Measurements from ENCODE around the gene CFAP54.
"Not testable (repeated sequence)": the region's sequence is repeated elsewhere in the genome, so short reads cannot be mapped to it uniquely, and the experiment has no call there.

The CFAP54 gene

DNA sequence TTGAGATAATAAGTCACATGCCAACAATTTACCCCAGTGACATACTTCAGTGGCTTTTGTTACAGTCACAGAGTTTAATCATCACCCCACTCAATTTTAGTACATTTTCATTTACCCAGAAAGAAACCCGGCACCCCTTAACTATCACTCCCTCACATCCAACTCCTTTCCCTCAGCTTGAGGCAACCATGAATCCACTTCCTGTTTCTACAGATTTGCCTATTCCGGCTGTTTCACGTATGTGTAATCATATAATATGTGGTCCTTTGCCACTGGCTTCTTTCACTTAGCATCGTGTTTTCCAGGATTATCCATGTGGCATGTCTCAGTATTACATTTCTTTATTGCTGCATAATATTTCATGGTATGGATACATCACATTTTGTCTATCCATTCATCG is 147.5 kb downstream of the CFAP54 start:
- DNase-seq: no peak

GRCh38 chr12:96648923-96649322 is 159.5 kb downstream of the CFAP54 start:
- DNase-seq: no peak

DNA sequence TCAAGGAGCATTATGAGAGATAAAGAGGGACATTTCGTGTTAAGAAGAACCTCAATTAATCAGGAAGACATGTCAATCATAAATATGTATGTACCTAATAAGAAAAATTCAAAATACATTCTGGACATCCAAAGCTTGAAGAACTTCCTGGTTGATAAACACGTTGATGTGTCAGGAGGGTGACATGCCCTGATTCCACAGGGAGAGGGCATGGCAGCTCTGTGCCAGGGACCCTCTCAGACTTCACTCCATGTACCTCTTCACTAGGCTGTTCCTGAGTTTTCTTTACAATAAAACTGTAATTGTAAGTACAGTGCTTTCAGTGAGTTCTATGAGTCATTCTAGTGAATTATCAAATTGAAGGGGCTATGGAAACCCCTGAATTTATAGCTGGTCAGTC is 163.5 kb downstream of the CFAP54 start:
- DNase-seq: no peak

GRCh38 chr12:96658075-96658474 is 168.7 kb downstream of the CFAP54 start:
- DNase-seq: no peak

DNA sequence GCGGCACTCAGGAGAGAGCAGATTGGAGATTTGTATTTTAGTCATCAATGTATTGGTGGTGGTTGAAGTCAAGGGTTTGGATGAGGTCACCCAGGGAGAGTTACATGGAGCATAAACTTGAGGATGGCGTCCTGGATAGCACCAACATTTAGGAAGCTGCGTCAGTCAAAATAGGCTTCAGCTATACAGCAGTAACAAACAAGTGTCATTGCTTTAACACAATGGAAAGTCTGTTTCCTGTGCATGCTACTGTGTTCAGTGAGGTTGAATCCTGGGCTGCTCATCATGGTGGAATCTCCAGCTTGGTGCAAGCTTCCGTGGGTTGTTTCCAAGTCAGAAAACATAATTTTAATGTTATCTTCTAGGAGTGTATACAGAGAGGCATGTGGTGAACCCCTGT is 180.4 kb downstream of the CFAP54 start:
- DNase-seq: no peak

DNA sequence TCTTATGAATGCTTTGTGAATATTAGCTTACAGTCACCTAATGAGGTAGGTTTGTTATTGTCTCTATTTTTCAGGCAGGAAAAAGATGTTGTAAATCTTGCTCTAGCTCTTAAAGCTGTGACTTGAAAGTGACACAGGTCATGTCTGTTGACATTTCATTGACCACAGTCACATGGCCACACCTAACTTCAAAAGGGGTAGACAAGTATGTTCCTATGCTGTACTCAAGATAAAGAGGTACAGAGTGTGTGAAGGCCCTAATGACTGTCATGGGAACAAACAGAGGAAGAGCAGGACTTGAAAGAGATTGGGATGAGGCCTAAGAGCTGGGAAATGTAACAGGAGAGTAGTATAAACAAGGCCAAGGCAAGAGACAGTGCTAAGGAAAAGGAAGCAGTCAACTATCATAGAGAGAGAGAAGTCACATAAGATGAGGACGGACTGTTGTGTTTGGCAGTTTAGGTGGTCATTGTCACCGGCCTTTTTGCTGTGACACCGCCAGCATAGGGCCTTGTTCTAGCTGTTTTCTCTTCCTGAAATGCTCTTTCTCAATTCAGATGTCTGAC is 181.0 kb downstream of the CFAP54 start:
- peak; percentile 80 for DNase-seq

DNA sequence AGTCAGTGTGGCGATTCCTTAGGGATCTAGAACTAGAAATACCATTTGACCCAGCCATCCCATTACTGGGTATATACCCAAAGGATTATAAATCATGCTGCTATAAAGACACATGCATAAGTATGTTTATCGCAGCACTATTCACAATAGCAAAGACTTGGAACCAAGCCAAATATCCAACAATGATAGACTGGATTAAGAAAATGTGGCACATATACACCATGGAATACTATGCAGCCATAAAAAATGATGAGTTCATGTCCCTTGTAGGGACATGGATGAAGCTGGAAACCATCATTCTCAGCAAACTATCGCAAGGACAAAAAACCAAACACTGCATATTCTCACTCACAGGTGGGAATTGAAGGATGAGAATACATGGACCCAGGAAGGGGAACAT is 186.1 kb downstream of the CFAP54 start:
- DNase-seq: not testable (repeated sequence)

DNA sequence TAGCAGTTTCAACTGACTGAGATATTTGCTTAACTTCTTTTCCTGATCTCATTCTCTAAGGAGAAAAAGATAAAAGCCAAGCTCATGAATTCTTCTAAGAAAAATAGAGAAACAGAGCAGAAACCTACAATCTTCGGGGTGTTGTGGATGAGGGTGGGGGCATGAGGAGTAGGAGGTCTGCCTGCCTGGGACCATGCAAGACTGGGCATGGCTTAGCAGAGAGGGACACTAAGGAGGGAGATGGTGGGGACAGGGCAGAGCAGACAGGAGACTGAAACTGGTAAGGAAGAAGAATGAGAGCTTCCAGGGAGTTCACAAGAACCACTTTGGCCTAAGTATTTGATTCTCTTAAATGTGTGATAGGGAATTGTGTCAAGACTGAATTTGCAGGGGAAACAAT is 188.0 kb downstream of the CFAP54 start:
- no peak for DNase-seq

DNA sequence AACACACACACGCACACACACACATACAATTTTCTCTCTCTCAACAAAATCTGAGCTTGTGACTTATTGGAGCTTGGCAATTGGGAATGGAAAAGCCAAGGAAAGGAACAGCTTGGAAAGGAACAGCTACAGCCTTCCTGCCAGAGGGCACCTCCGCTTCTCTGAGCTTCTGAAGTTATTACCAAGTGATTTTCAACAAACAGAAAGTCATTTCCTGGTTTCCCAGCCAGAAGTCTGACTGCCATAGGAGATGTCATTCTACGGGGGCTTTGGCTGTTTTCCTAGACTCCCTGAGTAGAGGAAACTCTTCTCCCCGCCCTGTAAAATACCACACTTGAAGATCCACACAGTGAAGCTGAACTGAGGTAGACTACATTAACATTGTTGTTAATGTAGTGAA is 198.3 kb downstream of the CFAP54 start:
- DNase-seq: no peak

GRCh38 chr12:96698521-96698920 is 209.1 kb downstream of the CFAP54 start:
- DNase-seq: no peak

- no peak for DNase-seq
These were observed 209.6 kb downstream of the CFAP54 start for GRCh38 chr12:96698965-96699364.

GRCh38 chr12:96701856-96702255 is 212.5 kb downstream of the CFAP54 start:
- no peak for DNase-seq

- DNase-seq: no peak
These were observed 220.9 kb downstream of the CFAP54 start for GRCh38 chr12:96710127-96710745.

DNA sequence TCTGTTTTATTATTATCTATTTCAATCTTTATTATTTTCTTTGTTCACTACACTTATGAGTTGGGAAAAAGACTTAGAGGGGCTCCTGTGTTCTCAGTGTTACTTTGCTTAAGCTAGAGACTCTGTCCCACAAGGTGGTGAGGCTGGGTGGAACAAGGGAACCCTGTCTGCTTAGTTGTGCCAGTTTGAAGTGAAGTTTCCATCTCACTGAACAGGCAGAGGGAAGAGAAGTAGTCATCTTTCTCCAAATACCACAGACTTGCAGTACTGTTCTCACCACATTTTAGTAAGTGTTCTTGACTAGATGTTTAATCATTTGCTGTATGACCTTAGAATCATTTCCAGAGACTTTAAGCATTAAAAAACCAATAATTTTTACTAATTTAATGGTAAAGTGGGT is 222.0 kb downstream of the CFAP54 start:
- no peak for DNase-seq

GRCh38 chr12:96714199-96714598 is 224.8 kb downstream of the CFAP54 start:
- no peak for DNase-seq

DNA sequence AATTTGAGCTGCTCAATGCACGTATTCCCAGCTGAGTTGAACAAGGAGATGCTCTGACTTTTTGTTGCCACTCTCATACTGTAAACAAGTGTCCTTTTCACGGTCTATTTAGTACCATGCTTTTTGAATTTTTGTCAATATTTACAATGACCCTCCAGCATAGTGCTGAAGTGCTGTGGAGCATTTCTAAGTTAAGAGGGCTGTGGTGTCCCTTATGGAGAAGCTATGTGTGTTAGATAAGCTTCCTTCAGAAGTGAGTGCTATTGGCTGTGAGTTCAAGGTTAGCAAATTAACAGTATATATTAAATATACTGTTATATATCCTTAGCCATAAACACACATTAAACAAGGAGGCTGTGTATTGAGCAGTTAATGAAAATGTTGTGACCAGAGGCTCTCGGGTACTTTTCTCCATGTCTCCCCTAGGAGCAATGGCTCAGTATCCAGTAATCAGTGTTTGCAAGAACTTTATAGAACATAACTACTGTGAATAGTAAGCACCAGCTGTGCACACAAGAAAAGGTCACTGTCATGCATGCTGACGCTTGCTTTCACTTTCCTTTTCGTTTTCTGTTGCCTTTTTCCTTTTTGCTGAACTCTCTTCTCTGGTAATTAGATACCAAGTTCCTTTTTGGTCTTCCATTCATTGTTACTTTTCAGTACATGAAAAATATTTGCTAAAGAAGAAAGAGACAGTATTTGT is 230.4 kb downstream of the CFAP54 start:
- peak; percentile 90 for DNase-seq

DNA sequence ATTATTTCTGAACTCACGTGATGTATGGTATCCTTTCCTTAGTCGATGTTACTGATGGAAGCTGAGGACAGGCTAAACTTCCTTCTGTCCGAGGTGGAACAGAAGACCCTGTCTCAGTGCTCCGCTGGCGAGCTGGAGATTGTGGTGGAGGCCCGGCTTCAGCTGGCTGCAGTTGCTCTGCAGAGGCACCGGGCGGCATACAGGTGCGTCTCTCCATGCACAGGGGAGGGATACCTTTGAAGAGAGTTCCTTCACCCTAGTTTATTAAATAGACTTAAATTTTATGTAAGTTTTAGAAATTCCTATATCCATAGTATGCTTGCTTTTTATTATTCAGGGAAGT is 231.0 kb downstream of the CFAP54 start:
- DNase-seq: peak; percentile 64

DNA sequence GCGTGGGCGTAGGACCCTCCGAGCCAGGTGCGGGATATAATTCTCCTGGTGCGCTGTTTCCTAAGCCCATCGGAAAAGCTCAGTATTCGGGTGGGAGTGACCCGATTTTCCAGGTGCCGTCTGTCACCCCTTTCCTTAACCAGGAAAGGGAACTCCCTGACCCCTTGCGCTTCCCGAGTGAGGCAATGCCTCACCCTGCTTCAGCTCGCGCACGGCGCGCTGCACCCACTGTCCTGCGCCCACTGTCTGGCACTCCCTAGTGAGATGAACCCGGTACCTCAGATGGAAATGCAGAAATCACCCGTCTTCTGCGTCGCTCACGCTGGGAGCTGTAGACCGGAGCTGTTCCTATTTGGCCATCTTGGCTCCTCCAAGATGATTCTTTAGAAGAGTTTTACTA is 240.1 kb downstream of the CFAP54 start:
- DNase-seq: not testable (repeated sequence)

DNA sequence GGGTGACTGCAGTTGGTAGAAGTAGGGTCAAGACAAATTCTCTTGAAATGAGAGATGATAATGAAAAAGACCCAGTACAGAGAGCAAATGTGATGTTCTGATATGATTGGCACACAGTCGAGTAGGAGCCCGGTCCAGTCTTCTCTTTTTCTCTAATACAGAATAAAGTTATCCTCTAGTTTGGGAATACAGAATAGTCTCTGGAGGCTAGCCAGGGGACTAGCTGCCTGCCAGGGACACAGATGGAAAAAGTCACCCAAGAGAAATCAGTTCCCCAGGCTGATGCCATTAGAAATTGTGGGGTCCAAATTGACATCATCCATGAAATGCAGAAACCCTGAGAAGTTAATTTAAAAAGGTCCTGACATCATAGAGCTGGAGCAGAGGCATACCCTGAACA is 240.5 kb downstream of the CFAP54 start:
- DNase-seq: no peak

DNA sequence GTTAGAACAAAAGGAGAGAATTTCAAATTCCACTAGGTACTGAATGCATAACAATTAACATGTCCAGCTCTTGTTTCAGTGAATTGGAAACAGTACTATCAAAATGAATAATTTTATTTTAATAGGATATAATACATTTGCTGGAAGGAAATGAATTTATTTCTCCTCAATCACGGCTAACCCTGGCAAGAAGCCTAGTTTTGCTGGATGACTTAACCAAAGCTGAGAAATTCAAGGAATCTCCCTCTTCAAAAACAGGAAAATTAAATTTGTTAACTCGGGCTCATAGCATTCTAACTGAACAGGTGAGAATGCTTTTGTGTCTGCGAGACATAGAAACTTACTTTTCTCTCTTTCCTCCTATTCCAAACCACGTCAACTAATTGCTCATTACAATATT is 254.2 kb downstream of the CFAP54 start:
- no peak for DNase-seq

GRCh38 chr12:96749999-96750398 is 260.6 kb downstream of the CFAP54 start:
- DNase-seq: no peak

- DNase-seq: no peak
These were observed 262.2 kb downstream of the CFAP54 start for GRCh38 chr12:96751626-96752025.

GRCh38 chr12:96752211-96752610 is 262.8 kb downstream of the CFAP54 start:
- DNase-seq: no peak

GRCh38 chr12:96766232-96766631 is 276.9 kb downstream of the CFAP54 start:
- DNase-seq: no peak

DNA sequence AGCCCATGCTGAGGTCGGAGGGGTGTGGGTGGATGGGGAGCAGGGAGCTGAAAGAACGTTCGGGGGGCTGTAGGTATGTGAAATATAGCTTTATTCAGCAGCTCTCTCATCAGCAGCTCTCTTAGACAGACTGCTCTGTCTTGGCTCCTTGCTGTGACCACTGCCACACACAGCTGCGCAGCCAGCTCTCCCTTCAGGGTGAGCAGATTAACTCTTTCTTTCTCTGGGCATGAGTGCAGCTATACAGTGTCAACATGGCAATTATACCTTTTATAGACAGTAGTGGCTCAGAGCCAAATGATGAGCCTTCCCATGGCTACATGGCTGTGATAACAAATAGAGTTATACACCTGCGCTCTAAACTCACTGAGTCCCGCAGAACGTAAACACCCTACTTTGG is 280.0 kb downstream of the CFAP54 start:
- DNase-seq: peak; percentile 97
